ENCODE data around the gene COL19A1.

The COL19A1 gene

GRCh38 chr6:70103798-70104197 lies 237.4 kb downstream of the COL19A1 start:
- H3K4me3 ChIP-seq (ENCODE audit: low read depth, low read length): no peak overlapping the region
- peak; percentile 53 for TF ChIP-seq CTCF (IDR thresholded peaks at IDR 0.05; ENCODE audit: insufficient read depth, low read depth, low read length, missing control alignments)
- DNase-seq (ENCODE audit: low read depth): peak; percentile 24

GRCh38 chr6:70107852-70108629 lies 241.7 kb downstream of the COL19A1 start:
- no peak overlapping the region for H3K4me3 ChIP-seq (ENCODE audit: low read depth, low read length)
- peak; percentile 52 for DNase-seq (ENCODE audit: low read depth)
- peak; percentile 50 for TF ChIP-seq CTCF (IDR thresholded peaks at IDR 0.05; ENCODE audit: insufficient read depth, low read depth, low read length, missing control alignments)

- H3K4me3 ChIP-seq (ENCODE audit: low read depth, low read length): no peak overlapping the region
- TF ChIP-seq CTCF (IDR thresholded peaks at IDR 0.05; ENCODE audit: insufficient read depth, low read depth, low read length, missing control alignments): no peak
- no peak for DNase-seq (ENCODE audit: low read depth)
These were observed 244.0 kb downstream of the COL19A1 start for GRCh38 chr6:70110126-70111022.

GRCh38 chr6:70111737-70112136 lies 245.4 kb downstream of the COL19A1 start:
- H3K4me3 ChIP-seq (ENCODE audit: low read depth, low read length): no peak overlapping the region
- no peak for DNase-seq (ENCODE audit: low read depth)
- TF ChIP-seq CTCF (IDR thresholded peaks at IDR 0.05; ENCODE audit: insufficient read depth, low read depth, low read length, missing control alignments): no peak

- H3K4me3 ChIP-seq (ENCODE audit: low read depth, low read length): no peak overlapping the region
- no peak for DNase-seq (ENCODE audit: low read depth)
- no peak for TF ChIP-seq CTCF (IDR thresholded peaks at IDR 0.05; ENCODE audit: insufficient read depth, low read depth, low read length, missing control alignments)
These were observed 246.4 kb downstream of the COL19A1 start for GRCh38 chr6:70112716-70113115.

GRCh38 chr6:70113171-70113570 lies 246.8 kb downstream of the COL19A1 start:
- TF ChIP-seq CTCF (IDR thresholded peaks at IDR 0.05; ENCODE audit: insufficient read depth, low read depth, low read length, missing control alignments): no peak
- DNase-seq (ENCODE audit: low read depth): no peak
- H3K4me3 ChIP-seq (ENCODE audit: low read depth, low read length): no peak overlapping the region

Measured in GM12865 (cell line).